Left lung (tissue), 10 donors: ENCODE measurements around the gene DYRK2. TPM values are rescaled to one million over a fixed set of nuclear protein-coding genes. Genes with fewer than 3 reads are reported as not detected.
A peak's percentile ranks its signal among the peaks of the same experiment; 100 is the strongest.

ENCODE experiments used
- ATAC-seq: fragments of 200-7000 bp; cut with Tn5 transposase; one replicate; pipeline ENCODE4 v1.9.1; 2020; ENCODE audit warnings: moderate library complexity
- DNase-seq, 4 donors: peaks; one replicate each; pipeline ENCODE4 v3.0.0-alpha.2; 2013 to 2020
- H3K27ac ChIP-seq, 2 donors: fragments of 200-600 bp; sonication (generic) in 1 of 2; one replicate each; pipeline versions ENCODE4 v1.5.0 to v1.8.0; 2020 to 2021
- H3K27me3 ChIP-seq, 2 donors: fragments of 200-600 bp; sonication (generic) in 1 of 2; one replicate each; pipeline versions ENCODE4 v1.5.0 to v1.8.0; 2020 to 2021
- H3K36me3 ChIP-seq, 2 donors: fragments of 200-600 bp; sonication (generic) in 1 of 2; one replicate each; pipeline versions ENCODE4 v1.5.0 to v1.8.0; 2020 to 2021
- H3K4me1 ChIP-seq, 2 donors: fragments of 200-600 bp; one replicate each; pipeline ENCODE4 v1.8.0; 2021
- H3K4me3 ChIP-seq, 2 donors: fragments of 200-600 bp; sonication (generic) in 1 of 2; one replicate each; pipeline versions ENCODE4 v1.5.0 to v1.8.0; 2020 to 2021; ENCODE audit warnings: mild to moderate bottlenecking in 1 of 2
- H3K9me3 ChIP-seq, 2 donors: fragments of 200-600 bp; sonication (generic) in 1 of 2; one replicate each; pipeline versions ENCODE4 v1.5.0 to v1.8.0; 2020 to 2021
- CTCF ChIP-seq, 2 donors: fragments of 200-600 bp; sonication (generic) in 1 of 2; IDR thresholded peaks; one replicate each; pipeline versions ENCODE4 v1.5.0 to v1.8.0; 2021; ENCODE audit warnings: antibody characterized with exemption in 2 of 2
- intact Hi-C, 2 donors: fragments of 100-400 bp; cut with DNase I; formaldehyde crosslinking; loops; one replicate each; pipeline versions ENCODE4 v1.11.2 to v1.14.2; 2022
- polyA plus RNA-seq, 6 donors: library from polyadenylated mRNA; unstranded; fragments of 120-200 nt; gene quantifications; one replicate each; pipeline ENCODE4 v1.2.1, GENCODE V29; 2013; ENCODE audit not compliant: insufficient read length in 6 of 6
- total RNA-seq, 2 donors: library from RNA; stranded (reverse); fragmentation: NEBNext Ultra II Directional; extraction: Animal tissue kit (Norgen Biotek cat#: 25700); gene quantifications; one replicate each; pipeline ENCODE4 v1.2.1, GENCODE V29; 2021
- donor health status: DM: no; HTN: yes; CAD: no.
- donor health status: DM: no; HTN: no; CAD: no.

Gene DYRK2
- total and polyA plus RNA-seq, 8 donors = 17.4 to 22.8 (median 22.0) TPM

GRCh38 chr12:67666605-67667004 lies 18.1 kb downstream of the DYRK2 start:
- Histone ChIP-seq H3K9me3 (no peaks in the 10 kb centered on the region), H3K4me1 (peaks cover 0 to 8% of the 10 kb centered on the region in 2 donors), H3K27ac (no peak overlapping the region), H3K27me3 (no peaks in the 10 kb centered on the region), H3K4me3 (no peak overlapping the region), H3K36me3 (no peaks in the 10 kb centered on the region)
- no peak for TF ChIP-seq CTCF (IDR thresholded peaks at IDR 0.05)
- no peak for DNase-seq
- ATAC-seq = no peak
- intact Hi-C loops = no loop called here

GRCh38 chr12:67667276-67668073 lies 18.9 kb downstream of the DYRK2 start:
- H3K27ac ChIP-seq = no peak overlapping the region
- H3K4me3 ChIP-seq = no peak overlapping the region
- no peaks in the 10 kb centered on the region for H3K27me3 ChIP-seq
- H3K36me3 ChIP-seq = no peaks in the 10 kb centered on the region
- intact Hi-C loops = no loop called here
- DNase-seq = peak in 2 of 4 donors; percentile 45 to 67
- no peak for TF ChIP-seq CTCF (IDR thresholded peaks at IDR 0.05)
- peaks cover 0 to 8% of the 10 kb centered on the region in 2 donors for H3K4me1 ChIP-seq
- no peaks in the 10 kb centered on the region for H3K9me3 ChIP-seq
- peak; percentile 72 for ATAC-seq

GRCh38 chr12:67669217-67669933 lies 20.8 kb downstream of the DYRK2 start:
- DNase-seq (no peak), ATAC-seq (no peak)
- Histone ChIP-seq H3K4me1 (peaks cover 0 to 8% of the 10 kb centered on the region in 2 donors), H3K27me3 (no peaks in the 10 kb centered on the region), H3K27ac (no peak overlapping the region), H3K4me3 (no peak overlapping the region), H3K9me3 (no peaks in the 10 kb centered on the region), H3K36me3 (no peaks in the 10 kb centered on the region)
- no peak for TF ChIP-seq CTCF (IDR thresholded peaks at IDR 0.05)
- intact Hi-C loops = no loop called here

GRCh38 chr12:67669934-67670631 lies 21.5 kb downstream of the DYRK2 start:
- Histone ChIP-seq H3K27ac (no peak overlapping the region), H3K4me1 (peaks cover 0 to 8% of the 10 kb centered on the region in 2 donors), H3K27me3 (no peaks in the 10 kb centered on the region), H3K4me3 (no peak overlapping the region), H3K36me3 (no peaks in the 10 kb centered on the region), H3K9me3 (no peaks in the 10 kb centered on the region)
- TF ChIP-seq CTCF (IDR thresholded peaks at IDR 0.05) = no peak
- no peak for DNase-seq
- ATAC-seq = no peak
- intact Hi-C loops = no loop called here

- no peak for TF ChIP-seq CTCF (IDR thresholded peaks at IDR 0.05)
Observed at GRCh38 chr12:67671419-67671818, 22.9 kb downstream of the DYRK2 start.

More at GRCh38 chr12:67671419-67671818, 22.9 kb downstream of the DYRK2 start:
- Histone ChIP-seq H3K27ac (no peak overlapping the region), H3K4me1 (peaks cover 0 to 8% of the 10 kb centered on the region in 2 donors), H3K9me3 (no peaks in the 10 kb centered on the region), H3K27me3 (no peaks in the 10 kb centered on the region), H3K36me3 (no peaks in the 10 kb centered on the region), H3K4me3 (no peak overlapping the region)
- DNase-seq (no peak), ATAC-seq (no peak)
- intact Hi-C loops = no loop called here
